SU-DHL-6 (cell line): ENCODE measurements around the gene AARS2.

Experiments
- EZH2phosphoT487 ChIP-seq: fragments of 200-600 bp; sonication (generic), shearing (Covaris generic); conservative IDR thresholded peaks from 2 replicates; pipeline ENCODE4 v1.6.1; 2018; ENCODE audit warnings: mild to moderate bottlenecking, antibody characterized with exemption, low read length, moderate library complexity, mixed read lengths
- TF ChIP-seq, protein P1 (sequence below): fragments of 200-600 bp; sonication (generic); IDR thresholded peaks from one replicate; pipeline ENCODE4 v1.5.1; 2017; ENCODE audit warnings: antibody characterized with exemption, mild to moderate bottlenecking, low read length, moderate library complexity; ENCODE audit not compliant: insufficient read depth, poor library complexity, severe bottlenecking

DNA sequence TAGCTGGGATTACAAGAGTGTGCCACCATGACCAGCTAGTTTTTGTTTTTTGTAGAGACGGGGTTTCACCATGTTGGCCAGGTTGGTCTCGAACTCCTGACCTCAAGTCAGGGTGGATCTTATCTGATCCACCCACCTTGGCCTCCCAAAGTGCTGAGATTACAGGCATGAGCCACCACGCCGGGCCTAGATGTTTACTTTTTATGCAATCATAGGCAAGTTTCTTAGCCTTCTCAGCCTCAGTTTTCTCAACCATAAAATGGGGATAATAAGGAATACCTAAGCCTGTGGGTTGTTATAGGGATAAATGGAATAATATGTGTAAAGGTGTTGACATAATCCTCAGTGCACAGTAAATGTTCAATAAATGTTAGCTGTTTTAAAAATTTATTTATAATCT lies 39.1 kb upstream of the AARS2 start:
- TF ChIP-seq, protein P1, sequence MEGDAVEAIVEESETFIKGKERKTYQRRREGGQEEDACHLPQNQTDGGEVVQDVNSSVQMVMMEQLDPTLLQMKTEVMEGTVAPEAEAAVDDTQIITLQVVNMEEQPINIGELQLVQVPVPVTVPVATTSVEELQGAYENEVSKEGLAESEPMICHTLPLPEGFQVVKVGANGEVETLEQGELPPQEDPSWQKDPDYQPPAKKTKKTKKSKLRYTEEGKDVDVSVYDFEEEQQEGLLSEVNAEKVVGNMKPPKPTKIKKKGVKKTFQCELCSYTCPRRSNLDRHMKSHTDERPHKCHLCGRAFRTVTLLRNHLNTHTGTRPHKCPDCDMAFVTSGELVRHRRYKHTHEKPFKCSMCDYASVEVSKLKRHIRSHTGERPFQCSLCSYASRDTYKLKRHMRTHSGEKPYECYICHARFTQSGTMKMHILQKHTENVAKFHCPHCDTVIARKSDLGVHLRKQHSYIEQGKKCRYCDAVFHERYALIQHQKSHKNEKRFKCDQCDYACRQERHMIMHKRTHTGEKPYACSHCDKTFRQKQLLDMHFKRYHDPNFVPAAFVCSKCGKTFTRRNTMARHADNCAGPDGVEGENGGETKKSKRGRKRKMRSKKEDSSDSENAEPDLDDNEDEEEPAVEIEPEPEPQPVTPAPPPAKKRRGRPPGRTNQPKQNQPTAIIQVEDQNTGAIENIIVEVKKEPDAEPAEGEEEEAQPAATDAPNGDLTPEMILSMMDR: no peak
- no peak for TF ChIP-seq EZH2phosphoT487
